Activated CD4-positive, CD25-positive, alpha-beta regulatory T cell (primary cell): Measurements from ENCODE around the gene KRT7.
"Not testable (repeated sequence)": the region's sequence is repeated elsewhere in the genome, so short reads cannot be mapped to it uniquely, and the experiment has no call there.

Experiments
- DNase-seq, 4 experiments: peaks; one replicate each; lab custom pipeline; 2025; lab: John Stamatoyannopoulos, UW

Gene KRT7

GRCh38 chr12:52243856-52244614 lies 11.0 kb downstream of the KRT7 start:
- DNase-seq: no peak

GRCh38 chr12:52244615-52244994 lies 11.6 kb downstream of the KRT7 start:
- DNase-seq: no peak

- DNase-seq: no peak
Measured at GRCh38 chr12:52245259-52245961, 12.4 kb downstream of the KRT7 start.

GRCh38 chr12:52245962-52246569 lies 13.0 kb downstream of the KRT7 start:
- no peak for DNase-seq

- no peak for DNase-seq
Measured at GRCh38 chr12:52246720-52247621, 13.9 kb downstream of the KRT7 start.

- no peak for DNase-seq
Measured at GRCh38 chr12:52247622-52248540, 14.8 kb downstream of the KRT7 start.

- DNase-seq: no peak
Measured at GRCh38 chr12:52248541-52249461, 15.8 kb downstream of the KRT7 start.

GRCh38 chr12:52249511-52250047 lies 16.5 kb downstream of the KRT7 start:
- no peak for DNase-seq

- no peak for DNase-seq
Measured at GRCh38 chr12:52250048-52250990, 17.3 kb downstream of the KRT7 start.

GRCh38 chr12:52251367-52252051 lies 18.5 kb downstream of the KRT7 start:
- DNase-seq: no peak

- DNase-seq: not testable (repeated sequence)
Measured at GRCh38 chr12:52252175-52252615, 19.2 kb downstream of the KRT7 start.

- DNase-seq: no peak
Measured at GRCh38 chr12:52252728-52253343, 19.8 kb downstream of the KRT7 start.

- DNase-seq: no peak
Measured at GRCh38 chr12:52253391-52254179, 20.5 kb downstream of the KRT7 start.

GRCh38 chr12:52254180-52254964 lies 21.3 kb downstream of the KRT7 start:
- no peak for DNase-seq

GRCh38 chr12:52254965-52255751 lies 22.1 kb downstream of the KRT7 start:
- no peak for DNase-seq
